Measurements from ENCODE around the gene ZNF780A.
"Not testable (repeated sequence)": the region's sequence is repeated elsewhere in the genome, so short reads cannot be mapped to it uniquely, and the experiment has no call there.

The ZNF780A gene

DNA sequence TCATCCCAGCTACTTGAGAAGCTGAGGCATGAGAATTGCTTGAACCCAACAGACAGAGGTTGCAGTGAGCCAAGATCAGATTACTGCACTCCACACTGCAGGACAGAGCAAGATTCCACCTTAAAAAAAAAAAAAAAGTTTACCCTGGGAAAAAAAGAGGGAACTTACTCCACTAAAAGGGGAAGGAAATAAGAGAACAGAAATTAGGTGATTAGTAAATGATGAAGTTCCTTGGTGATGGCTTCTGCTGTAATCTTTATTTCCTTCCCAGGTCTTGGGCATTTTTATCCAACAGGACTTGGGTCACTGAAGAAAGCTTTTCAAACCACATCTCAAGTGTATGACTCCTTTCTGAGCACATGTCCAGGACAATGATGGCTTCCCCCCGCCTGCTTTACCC, 9.3 kb downstream of the ZNF780A start:
- DNase-seq: peak; percentile 56

DNA sequence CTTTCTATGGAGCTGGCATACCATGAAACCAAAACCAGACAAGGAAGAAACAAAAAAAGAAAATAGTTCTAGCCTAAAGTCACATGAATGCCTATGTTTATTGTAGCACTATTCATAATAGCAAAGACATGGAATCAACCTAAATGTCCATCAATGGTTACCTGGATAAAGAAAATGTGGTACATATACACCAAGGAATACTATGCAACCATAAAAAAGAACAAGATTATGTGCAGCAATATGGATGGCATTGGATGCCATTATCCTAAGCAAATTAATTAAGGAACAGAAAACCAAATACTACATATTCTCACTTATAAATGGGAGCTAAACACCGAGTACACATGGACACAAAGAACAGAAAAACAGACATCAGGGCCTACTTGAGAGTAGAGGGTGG, 10.5 kb downstream of the ZNF780A start:
- no peak for DNase-seq

DNA sequence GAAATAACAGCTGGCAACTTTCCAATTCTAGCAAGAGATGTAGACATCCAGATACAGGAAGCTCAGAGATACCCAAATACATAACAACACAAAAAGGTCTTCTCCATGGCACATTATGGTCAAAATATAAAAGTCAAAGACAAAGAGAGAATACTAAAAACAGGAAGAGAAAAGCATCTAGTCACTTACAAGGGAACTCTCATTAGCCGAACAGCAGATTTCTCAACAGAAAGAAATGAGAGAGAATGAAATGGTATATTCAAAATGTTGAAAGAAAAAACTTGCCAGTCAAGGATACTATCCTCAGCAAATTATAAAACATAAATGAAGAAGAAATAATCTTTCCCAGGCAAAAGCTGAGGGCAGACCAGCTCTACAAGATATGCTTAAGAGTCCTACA, 12.4 kb downstream of the ZNF780A start:
- peak; percentile 4 for DNase-seq

DNA sequence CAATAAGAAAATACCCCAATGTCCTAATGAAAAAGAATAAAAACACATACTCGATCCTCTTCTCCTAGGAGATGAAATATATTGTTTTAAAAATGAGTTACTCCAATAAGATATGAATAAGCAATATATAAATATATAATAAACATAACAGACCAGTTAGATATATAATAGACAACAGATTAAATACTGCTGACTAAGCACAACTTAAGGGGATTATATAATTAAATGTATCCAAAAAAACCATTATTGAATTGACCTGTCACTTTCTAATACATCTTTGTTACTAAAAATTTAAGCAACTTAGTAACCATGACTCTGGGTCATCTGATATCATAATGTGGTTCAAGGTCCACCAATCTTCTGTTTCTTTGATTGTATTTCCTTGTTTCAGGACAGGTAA, 20.7 kb downstream of the ZNF780A start:
- no peak for DNase-seq

DNA sequence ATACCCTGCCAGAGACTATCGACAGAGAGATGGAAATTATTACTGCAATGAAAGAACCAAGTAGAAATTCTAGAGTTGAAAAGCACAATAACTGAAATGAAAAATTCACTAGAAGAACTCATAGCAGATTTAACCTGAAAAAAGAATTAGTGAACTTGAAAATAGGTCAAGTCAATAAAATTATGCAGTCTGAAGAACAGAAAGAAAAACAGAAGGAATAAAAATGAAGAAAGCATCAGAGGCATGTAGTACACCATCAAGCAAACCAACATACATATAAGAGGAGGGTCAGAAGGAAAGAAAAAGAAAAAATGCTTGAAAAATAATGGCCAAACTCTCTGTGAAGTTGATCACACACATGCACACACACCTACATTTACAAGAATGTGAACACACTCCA, 31.1 kb downstream of the ZNF780A start:
- DNase-seq: no peak

DNA sequence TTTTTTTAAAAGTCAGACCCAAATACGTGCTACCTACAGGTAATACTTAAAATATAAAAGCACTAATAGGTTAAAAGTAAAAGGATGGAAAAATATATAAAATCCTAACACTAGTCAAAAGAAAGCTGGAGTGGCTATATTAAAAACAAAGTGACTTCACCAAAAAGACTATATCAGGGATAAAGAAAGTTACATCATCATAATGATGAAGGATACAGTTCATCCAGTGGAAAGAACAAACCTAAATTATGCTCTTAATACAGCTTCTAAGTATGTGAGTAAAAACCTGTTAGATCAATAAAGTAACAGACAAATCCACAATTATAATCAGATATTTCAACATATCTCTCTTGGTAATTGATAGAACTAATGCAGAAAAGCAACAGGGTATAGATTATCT, 33.6 kb downstream of the ZNF780A start:
- DNase-seq: no peak

DNA sequence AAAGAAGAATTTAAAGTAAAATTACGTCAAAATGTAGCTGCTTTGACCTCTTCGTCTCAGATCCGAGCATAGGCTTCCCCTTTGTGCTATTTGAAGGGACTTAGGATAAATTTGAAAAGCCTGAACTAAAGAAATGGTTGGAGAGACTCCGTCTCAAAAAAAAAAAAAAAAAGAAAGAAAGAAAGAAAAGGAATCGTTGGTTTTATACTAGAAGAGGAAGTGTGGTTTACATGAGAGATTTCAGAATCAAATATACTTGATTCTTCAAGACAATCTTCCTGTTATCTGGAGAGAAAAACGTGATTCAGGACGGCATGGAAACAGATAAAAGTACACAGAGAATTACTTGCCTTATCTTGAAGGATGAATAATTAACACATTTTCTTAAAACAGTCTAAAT, 34.2 kb downstream of the ZNF780A start:
- DNase-seq: no peak

DNA sequence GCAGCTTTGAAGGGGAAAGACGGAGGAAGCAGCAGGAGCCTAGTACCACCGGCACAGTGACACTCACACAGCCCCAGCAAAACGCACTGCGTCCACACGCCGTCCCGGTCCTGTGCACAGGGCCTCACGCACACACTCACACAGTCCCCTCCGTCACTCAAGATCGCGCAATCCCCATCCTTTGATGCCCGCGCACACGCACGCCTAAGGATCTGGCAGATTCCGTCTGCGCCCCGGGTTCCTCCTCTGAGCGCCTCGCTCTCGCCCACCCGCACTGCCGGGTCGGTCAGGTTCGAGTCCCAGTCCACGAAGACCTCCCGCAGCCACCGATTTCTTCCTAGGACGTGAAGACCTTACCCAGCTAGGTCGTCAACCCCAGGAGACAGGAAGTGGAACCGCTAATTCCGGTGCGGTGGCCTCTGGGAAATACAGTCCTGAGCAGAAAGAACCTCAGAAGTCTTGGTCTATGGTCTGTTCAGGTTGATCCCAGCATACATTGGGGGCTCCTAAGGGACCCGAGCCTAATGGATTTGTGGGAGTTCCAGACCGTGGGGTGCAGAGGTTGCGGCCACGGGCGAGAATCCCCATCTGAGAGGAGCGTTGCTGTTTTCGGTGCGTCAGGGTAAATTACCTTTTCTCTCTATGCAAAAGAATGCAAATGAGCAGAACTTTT, 34.8 kb downstream of the ZNF780A start, which contains the start of gene ZNF780B:
TSS of gene ZNF780B (minus strand) at position 400 of the 673 bp plus-strand sequence. CDS start 5,899 bp downstream, outside the sequence.
- peak; percentile 64 for DNase-seq

DNA sequence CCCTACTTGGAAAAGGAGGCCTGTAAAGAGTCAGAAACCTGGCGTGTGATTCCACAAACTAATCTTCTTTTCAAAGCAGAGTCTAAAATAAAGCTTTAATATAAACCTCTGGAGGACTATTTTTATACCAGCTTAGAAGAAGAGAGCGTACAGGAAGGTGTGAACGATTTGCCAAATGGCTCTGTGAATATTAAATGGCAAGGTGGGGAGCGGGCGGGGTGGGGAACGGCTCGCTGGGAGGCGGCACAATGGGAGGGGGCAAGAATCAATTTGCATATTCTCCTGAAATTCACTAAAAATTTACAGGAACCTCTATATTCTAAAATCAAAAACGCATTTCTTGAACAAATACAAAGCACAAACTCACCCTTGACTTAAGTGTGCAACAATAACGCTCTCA, 35.7 kb downstream of the ZNF780A start:
- no peak for DNase-seq

DNA sequence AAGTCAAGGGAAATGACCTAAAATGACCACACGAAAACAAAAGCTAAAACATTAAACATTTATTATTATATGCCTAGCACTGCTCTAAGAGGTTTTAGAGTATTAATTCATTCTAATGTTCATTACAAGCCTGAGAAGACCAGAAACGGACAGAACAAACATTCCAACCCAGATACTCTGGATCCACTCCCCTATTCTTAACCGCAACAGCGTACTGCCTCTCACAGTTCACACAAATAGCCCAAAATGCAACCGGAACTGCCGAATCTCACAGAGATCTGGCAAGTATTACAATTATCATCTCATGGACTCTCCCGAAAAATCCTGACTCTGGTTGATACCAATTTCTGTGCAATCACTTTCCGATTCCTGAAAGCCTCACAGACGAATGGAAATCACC, 36.1 kb downstream of the ZNF780A start:
- no peak for DNase-seq

DNA sequence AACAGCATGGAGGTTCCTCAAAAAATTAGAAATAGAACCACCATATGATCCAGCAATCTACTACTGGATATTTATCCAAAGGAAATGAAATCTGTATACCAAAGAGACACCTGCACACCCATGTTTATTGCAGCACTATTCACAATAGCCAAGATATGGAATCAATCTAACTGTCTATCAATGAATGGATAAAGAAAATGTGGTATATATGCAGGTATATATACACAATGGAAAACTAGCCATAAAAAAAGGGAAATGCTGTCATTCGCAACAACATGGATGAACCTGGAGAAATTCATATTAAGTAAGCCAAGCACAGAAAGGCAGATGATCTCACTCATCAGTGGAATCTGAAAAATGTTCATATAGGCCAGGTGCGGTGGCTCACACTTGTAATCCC, 37.3 kb downstream of the ZNF780A start:
- DNase-seq: no peak

DNA sequence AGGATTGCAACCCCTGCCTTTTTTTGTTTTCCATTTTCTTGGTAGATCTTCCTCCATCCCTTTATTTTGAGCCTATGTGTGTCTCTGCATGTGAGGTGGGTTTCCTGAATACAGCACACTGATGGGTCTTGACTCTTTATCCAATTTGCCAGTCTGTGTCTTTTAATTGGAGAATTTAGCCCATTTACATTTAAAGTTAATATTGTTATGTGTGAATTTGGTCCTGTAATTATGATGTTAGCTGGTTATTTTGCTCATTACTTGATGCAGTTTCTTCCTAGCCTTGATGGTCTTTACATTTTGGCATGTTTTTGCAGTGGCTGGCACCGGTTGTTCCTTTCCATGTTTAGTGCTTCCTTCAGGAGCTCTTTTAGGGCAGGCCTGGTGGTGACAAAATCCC, 49.0 kb downstream of the ZNF780A start:
- DNase-seq: not testable (repeated sequence)

DNA sequence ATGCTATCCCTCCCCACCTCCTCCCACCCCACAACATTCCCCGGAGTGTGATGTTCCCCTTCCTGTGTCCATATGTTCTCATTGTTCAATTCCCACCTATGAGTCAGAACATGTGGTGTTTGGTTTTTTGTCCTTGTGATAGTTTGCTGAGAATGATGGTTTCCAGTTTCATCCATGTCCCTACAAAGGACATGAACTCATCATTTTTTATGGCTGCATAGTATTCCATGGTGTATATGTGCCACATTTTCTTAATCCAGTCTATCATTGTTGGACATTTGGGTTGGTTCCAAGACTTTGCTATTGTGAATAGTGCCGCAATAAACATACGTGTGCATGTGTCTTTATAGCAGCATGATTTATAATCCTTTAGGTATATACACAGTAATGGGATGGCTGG, 52.7 kb downstream of the ZNF780A start:
- not testable (repeated sequence) for DNase-seq

DNA sequence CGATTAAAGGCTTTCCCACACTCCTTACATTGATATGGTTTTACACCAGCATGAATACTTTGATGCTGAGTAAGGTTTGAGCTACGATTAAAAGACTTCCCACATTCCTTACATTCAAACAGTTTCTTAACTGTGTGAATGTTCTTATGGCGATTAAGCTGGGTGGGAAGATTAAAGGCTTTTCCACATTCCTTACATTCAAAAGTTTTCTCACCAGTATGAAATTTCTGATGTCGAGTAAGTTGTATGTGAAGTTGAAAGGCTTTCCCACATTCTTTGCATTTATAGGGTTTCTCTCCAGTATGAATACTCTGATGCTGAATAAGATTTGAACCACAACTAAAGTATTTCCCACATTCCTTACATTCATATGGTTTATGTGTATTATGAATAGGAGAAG, 54.7 kb downstream of the ZNF780A start:
- no peak for DNase-seq

DNA sequence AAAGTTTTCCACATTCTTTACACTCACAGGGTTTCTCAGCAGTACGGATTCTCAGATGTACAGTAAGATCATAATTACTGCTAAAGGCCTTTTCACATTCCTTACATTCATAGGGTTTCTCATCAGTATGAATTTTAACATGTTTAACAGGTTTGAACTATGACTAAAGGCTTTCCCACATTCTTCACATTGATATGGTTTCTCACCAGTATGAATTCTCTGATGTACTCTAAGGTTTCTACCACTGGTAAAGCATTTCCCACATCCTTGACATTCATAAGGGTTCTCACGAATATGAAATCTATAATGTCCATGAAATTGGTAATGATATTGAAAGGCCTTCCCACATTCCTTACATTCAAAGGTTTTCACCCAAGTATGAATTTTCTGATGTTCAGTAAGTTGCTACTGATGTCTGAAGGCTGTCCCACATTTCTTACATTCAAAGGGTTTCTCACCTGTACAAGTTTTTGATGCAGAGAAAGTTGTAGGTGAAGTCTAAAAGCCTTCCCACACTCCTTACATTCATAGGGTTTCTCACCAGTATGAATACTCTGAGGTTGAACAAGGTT, 56.7 kb downstream of the ZNF780A start:
- DNase-seq: no peak

DNA sequence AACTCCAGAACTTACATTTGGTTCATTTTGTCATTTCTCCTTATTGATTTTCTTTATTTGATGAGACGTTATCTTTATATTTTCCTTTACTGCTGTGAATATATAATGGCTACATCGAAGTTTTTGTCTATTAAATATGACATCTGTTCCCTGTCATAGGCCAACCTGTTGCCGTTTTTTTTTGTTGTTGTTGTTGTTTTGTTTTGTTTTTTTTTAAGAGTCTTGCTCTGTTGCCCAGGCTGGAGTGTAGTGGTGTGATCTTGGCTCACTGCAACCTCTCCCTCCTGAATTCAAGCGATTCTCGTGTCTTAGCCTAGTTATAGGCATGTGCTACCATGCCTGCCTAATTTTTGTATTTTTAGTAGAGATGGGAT, 64.2 kb downstream of the ZNF780A start:
- no peak for DNase-seq

DNA sequence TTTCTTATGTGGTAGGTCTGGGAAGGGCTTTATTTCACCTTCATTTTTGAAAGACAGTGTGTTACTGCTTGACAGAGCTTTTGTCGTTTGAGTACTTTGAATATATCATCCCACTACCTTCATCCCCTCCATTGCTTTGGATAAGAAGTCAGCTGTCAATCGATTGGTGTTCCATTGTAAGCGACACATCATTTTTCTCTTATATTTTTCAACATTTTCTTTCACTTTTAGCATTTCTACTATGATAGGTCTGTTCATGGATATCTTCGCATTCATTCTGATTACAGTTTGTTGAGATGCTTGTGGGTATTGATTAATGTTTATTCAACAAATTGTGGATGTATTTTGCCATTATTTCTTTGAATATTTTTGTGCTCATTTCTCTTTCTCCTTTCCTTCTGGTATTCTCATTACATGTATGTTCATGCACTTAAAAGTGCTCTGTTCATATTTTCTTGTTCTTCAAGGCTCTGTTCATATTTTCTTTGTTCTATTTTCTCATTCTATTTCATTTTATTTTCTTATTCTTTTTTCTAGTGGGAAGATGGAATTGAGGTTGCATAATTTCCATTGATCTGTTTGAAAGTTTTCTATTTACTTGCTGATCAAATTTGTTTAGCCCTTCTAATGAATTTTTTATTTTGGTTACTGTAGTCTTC, 64.7 kb downstream of the ZNF780A start:
- DNase-seq: no peak

DNA sequence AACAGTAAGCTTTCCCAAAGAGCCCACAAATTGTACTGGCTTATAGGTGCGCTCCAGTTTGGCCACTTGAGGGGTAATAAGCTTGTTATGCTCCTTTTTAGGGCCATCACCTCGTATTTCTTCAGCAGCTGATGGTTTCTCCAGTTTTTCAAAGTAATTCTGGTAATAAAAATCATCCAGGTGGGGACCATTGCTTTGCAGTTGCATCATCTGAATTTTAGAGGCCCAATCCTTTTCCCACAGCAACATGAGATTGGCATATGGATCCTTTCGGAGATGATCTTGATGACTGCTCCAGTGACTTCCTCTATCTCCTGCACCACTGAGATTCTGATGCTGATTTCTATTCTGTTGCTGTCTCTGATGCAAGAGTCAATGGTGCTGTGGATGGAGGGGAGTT, 66.8 kb downstream of the ZNF780A start:
- DNase-seq: no peak

Data from suppressor macrophage treated with lipopolysaccharide for 4 hours (primary cell).